Psoas muscle (tissue), 8 donors: ENCODE results near the gene OR51E1. TPM values are rescaled to one million over a fixed set of nuclear protein-coding genes. Genes with fewer than 3 reads are reported as not detected.

Experiments
- ATAC-seq, 4 donors: fragments of 200-7000 bp; cut with Tn5 transposase; one replicate each; pipeline ENCODE4 v1.9.1; 2020; ENCODE audit warnings: moderate library complexity in 3 of 4, mild to moderate bottlenecking in 2 of 4
- DNase-seq, 2 donors: peaks; one replicate each; pipeline ENCODE4 v3.0.0-alpha.2; 2020
- H3K27ac ChIP-seq: fragments of 200-600 bp; one replicate; pipeline ENCODE4 v1.8.0; 2022
- H3K27me3 ChIP-seq, 3 donors: fragments of 200-600 bp in 1 of 3; one replicate each; pipeline versions ENCODE4 v1.6.1 to v1.8.0; 2013 to 2022; ENCODE audit warnings: low read length in 2 of 3, mild to moderate bottlenecking in 2 of 3, moderate library complexity in 1 of 3; ENCODE audit not compliant: insufficient read depth in 3 of 3
- H3K36me3 ChIP-seq, 2 donors: fragments of 200-600 bp in 1 of 2; one replicate each; pipeline versions ENCODE4 v1.6.1 to v1.8.0; 2013 to 2022; ENCODE audit warnings: low read depth in 1 of 2, mild to moderate bottlenecking in 1 of 2, moderate library complexity in 1 of 2; ENCODE audit not compliant: insufficient read depth in 1 of 2
- H3K4me1 ChIP-seq: fragments of 200-600 bp; one replicate; pipeline ENCODE4 v1.8.0; 2022
- H3K4me3 ChIP-seq: fragments of 200-600 bp; one replicate; pipeline ENCODE4 v1.8.0; 2022; ENCODE audit warnings: mild to moderate bottlenecking
- H3K9me3 ChIP-seq: fragments of 200-600 bp; one replicate; pipeline ENCODE4 v1.8.0; 2022
- WGBS, 3 donors: extraction: QIAGEN DNeasy Blood & Tissue Kit; methylation state at CpG; one replicate each; pipeline versions ENCODE4 v1.1.6 to v1.1.7; 2013; 5-methylcytosine and 5-hydroxymethylcytosine counted together
- intact Hi-C, 2 donors: fragments of 100-400 bp; cut with DNase I; formaldehyde crosslinking; loops; one replicate each; pipeline versions ENCODE4 v1.11.0 to v1.14.2; 2022
- polyA plus RNA-seq, 3 donors: library from polyadenylated mRNA; stranded (reverse); fragments of 200-250 nt; gene quantifications; one replicate each; pipeline ENCODE4 v1.2.3, GENCODE V29; 2013
- total RNA-seq, 4 donors: library from RNA; stranded (reverse); fragmentation: NEBNext Ultra II Directional in 2 of 4; extraction: Animal tissue kit (Norgen Biotek cat#: 25700) in 2 of 4; gene quantifications; one replicate each; pipeline versions ENCODE4 v1.2.1 to v1.2.4, GENCODE V29; 2021 to 2023
- TF ChIP-seq, protein P1 (sequence below): fragments of 200-600 bp; IDR thresholded peaks from one replicate; pipeline ENCODE4 v1.8.0; 2022; ENCODE audit warnings: antibody characterized with exemption
- donor health status: healthy with polysubstance abuse.
- donor health status: DM: no; HTN: no; CAD: no; lungs with moderate emphysema.
- donor health status: Bipolar disorder and iron deficiency.
- donor health status: healthy.
- donor health status: DM: yes; HTN: yes; CAD: no.
- donor health status: DM: no; HTN: no; CAD: no.
- donor health status: DM: no; HTN: no; CAD: no.
- donor health status: DM: yes; HTN: yes; CAD: no.

OR51E1 gene
- total and polyA plus RNA-seq, 7 donors = 0.61 to 2.1 (median 0.77) TPM

DNA sequence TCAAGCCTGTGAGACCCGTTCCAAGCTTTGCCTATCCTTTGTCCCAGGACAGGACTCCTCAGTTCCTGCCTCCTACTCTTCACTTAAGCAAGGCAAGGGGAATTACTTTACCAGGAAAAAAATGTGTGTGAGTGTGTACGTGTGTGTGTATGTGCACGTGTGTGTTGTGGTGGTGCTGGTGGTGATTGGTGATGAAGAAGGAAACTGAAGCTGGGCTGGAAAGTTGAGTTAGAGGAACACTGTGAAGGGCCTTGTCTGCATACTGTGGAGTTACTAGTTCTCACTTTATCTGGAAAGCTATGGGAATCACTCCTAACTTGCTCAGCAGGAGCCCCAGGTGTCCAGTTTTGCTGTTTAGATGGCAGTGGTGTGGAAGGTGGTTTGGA is 6.1 kb upstream of the OR51E1 start:
- no peaks in the 10 kb centered on the region for H3K9me3 ChIP-seq
- no peak for ATAC-seq
- H3K4me1 ChIP-seq = no peaks in the 10 kb centered on the region
- no peak overlapping the region for H3K27ac ChIP-seq
- H3K4me3 ChIP-seq = no peak overlapping the region
- peaks cover 0 to 4% (median 0%) of the 10 kb centered on the region in 3 donors for H3K27me3 ChIP-seq
- intact Hi-C loops = loop anchor here (1.0 to 5.0 kb wide), 3 partner anchors 189 to 365 kb away; no protein-coding TSS in a partner anchor
- TF ChIP-seq, protein P1, sequence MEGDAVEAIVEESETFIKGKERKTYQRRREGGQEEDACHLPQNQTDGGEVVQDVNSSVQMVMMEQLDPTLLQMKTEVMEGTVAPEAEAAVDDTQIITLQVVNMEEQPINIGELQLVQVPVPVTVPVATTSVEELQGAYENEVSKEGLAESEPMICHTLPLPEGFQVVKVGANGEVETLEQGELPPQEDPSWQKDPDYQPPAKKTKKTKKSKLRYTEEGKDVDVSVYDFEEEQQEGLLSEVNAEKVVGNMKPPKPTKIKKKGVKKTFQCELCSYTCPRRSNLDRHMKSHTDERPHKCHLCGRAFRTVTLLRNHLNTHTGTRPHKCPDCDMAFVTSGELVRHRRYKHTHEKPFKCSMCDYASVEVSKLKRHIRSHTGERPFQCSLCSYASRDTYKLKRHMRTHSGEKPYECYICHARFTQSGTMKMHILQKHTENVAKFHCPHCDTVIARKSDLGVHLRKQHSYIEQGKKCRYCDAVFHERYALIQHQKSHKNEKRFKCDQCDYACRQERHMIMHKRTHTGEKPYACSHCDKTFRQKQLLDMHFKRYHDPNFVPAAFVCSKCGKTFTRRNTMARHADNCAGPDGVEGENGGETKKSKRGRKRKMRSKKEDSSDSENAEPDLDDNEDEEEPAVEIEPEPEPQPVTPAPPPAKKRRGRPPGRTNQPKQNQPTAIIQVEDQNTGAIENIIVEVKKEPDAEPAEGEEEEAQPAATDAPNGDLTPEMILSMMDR = no peak
- DNase-seq = no peak
- no peaks in the 10 kb centered on the region for H3K36me3 ChIP-seq
- WGBS, 3 donors = 71 to 74% (median 72%) methylated on average over 3 of the region's 3 CpGs

DNA sequence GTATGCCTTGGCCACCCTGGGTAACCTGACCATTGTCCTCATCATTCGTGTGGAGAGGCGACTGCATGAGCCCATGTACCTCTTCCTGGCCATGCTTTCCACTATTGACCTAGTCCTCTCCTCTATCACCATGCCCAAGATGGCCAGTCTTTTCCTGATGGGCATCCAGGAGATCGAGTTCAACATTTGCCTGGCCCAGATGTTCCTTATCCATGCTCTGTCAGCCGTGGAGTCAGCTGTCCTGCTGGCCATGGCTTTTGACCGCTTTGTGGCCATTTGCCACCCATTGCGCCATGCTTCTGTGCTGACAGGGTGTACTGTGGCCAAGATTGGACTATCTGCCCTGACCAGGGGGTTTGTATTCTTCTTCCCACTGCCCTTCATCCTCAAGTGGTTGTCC is 3.9 kb upstream of the OR51E1 start:
- 69 to 75% (median 75%) methylated on average over 6 of the region's 6 CpGs for WGBS, 3 donors
- DNase-seq (no peak), ATAC-seq (peak in 1 of 4 donors; percentile 56)
- peaks cover 0 to 4% (median 0%) of the 10 kb centered on the region in 3 donors for H3K27me3 ChIP-seq
- H3K36me3 ChIP-seq = no peaks in the 10 kb centered on the region
- TF ChIP-seq, protein P1 = no peak
- no peak overlapping the region for H3K4me3 ChIP-seq
- H3K4me1 ChIP-seq = no peaks in the 10 kb centered on the region
- H3K9me3 ChIP-seq = no peaks in the 10 kb centered on the region
- intact Hi-C loops = loop anchor here (5.0 kb wide), 2 partner anchors 187 to 362 kb away; no protein-coding TSS in a partner anchor
- H3K27ac ChIP-seq = no peak overlapping the region

DNA sequence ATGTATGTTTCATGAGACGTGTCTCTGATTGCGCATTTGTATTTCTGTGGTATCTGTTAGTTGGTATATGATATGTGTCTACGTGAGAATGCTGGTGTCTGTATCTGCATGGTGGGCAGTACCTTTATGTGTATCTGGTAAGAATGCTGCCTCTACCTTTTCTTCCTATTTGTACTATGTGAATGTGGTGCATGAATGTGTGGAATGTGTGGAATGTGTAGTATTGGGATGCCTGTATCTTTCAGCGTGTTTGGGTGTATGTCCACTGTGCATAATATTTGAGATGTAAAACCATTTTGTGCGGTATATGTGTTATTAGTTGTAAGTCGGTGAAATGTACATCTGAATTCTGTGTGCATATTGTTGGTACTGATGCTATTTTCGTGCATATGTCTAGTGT is 2.3 kb upstream of the OR51E1 start:
- no peaks in the 10 kb centered on the region for H3K36me3 ChIP-seq
- H3K27ac ChIP-seq = no peak overlapping the region
- no peaks in the 10 kb centered on the region for H3K9me3 ChIP-seq
- ATAC-seq (no peak), DNase-seq (no peak)
- WGBS, 3 donors = 87 to 89% (median 88%) methylated on average over 7 of the region's 7 CpGs
- peaks cover 9% of the 10 kb centered on the region for H3K4me1 ChIP-seq
- no peak overlapping the region for H3K4me3 ChIP-seq
- intact Hi-C loops = no loop called here
- TF ChIP-seq, protein P1 = no peak
- H3K27me3 ChIP-seq = peaks cover 0 to 4% (median 0%) of the 10 kb centered on the region in 3 donors

DNA sequence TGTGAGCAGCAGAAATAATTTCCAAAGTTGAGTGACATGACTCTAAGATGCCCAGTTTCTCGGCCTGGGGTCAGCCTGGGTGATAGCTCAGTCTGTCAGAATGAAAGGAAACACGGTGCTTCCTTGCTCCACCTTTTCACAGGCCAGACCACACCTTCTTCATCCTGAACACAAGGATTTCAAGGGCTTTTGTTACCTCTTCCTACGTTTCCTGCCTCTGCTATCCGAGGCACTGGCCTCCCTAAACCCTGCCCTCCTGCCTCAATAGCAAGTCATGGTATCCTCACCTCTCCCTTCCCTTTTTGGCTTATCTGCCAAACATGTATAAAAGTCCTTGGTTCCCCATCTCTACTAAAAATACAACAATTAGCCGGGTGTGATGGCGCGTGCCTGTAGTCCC is 1.7 kb upstream of the OR51E1 start:
- no peaks in the 10 kb centered on the region for H3K9me3 ChIP-seq
- H3K27ac ChIP-seq = peak overlapping the region; percentile 53
- no peak for ATAC-seq
- intact Hi-C loops = no loop called here
- H3K27me3 ChIP-seq = peaks cover 0 to 4% (median 0%) of the 10 kb centered on the region in 3 donors
- peaks cover 10% of the 10 kb centered on the region for H3K4me1 ChIP-seq
- TF ChIP-seq, protein P1 = no peak
- WGBS, 3 donors = 61 to 69% (median 67%) methylated on average over 7 of the region's 7 CpGs
- no peaks in the 10 kb centered on the region for H3K36me3 ChIP-seq
- H3K4me3 ChIP-seq = no peak overlapping the region
- no peak for DNase-seq

DNA sequence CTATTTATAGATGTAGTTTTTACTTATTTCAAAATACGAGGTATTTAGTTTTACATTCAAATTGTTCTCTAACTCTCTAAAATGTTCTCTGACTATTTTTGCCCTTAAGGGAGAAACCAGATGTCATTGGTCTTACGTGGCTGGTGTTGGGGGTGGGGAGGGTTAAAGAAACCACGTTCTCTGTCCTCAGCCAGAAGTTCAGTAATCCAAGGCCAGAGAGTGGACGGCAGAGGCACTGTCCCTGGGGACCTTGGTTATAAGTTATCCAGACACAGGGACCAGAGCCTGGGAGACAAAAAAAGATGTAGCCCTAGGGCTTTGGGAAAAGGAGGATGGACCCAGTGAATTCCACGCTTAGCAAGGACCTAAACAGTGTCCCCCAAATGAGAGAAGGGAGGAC is 706 bp upstream of the OR51E1 start:
- Histone ChIP-seq H3K27ac (peak overlapping the region; percentile 53), H3K4me3 (peak overlapping the region; percentile 43), H3K27me3 (no peaks in the 10 kb centered on the region), H3K9me3 (no peaks in the 10 kb centered on the region), H3K36me3 (no peaks in the 10 kb centered on the region), H3K4me1 (peaks cover 10% of the 10 kb centered on the region)
- TF ChIP-seq, protein P1 = no peak
- DNase-seq (no peak), ATAC-seq (peak in 2 of 4 donors; percentile 38 to 58)
- 16 to 27% (median 18%) methylated on average over 5 of the region's 5 CpGs for WGBS, 3 donors
- intact Hi-C loops = no loop called here
